Measurements from ENCODE around the gene NHP2. TPM values are rescaled to one million over a fixed set of nuclear protein-coding genes. Genes with fewer than 3 reads are reported as not detected.

NHP2 gene
- total and polyA plus RNA-seq, 11 donors, result 60.9 to 320 (median 79.5) TPM

DNA sequence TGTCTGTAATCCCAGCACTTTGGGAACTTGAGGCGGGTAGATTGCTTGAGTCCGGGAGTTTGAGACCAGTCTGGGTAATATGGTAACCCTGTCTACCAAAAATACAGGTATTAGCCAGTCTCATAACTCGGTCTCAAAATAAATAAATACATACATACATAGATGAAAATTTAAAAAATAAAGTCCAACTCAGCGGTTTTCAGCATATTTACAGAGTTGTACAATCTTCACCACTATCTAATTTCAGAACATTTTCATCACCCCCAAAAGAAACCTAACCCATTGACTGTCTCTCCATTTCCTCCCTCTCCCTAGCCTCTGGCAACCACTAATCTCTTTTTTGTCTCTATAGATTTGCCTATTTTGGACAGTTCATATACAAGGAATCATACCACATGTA lies 12.1 kb downstream of the NHP2 start:
- H3K4me1 ChIP-seq, result peaks cover 0 to 9% (median 3%) of the 10 kb centered on the region in 12 donors
- no peaks in the 10 kb centered on the region for H3K27me3 ChIP-seq
- no peaks in the 10 kb centered on the region for H3K9me3 ChIP-seq
- ATAC-seq (no peak), DNase-seq (no peak)
- no peak overlapping the region for H3K27ac ChIP-seq
- TF ChIP-seq, protein P1, sequence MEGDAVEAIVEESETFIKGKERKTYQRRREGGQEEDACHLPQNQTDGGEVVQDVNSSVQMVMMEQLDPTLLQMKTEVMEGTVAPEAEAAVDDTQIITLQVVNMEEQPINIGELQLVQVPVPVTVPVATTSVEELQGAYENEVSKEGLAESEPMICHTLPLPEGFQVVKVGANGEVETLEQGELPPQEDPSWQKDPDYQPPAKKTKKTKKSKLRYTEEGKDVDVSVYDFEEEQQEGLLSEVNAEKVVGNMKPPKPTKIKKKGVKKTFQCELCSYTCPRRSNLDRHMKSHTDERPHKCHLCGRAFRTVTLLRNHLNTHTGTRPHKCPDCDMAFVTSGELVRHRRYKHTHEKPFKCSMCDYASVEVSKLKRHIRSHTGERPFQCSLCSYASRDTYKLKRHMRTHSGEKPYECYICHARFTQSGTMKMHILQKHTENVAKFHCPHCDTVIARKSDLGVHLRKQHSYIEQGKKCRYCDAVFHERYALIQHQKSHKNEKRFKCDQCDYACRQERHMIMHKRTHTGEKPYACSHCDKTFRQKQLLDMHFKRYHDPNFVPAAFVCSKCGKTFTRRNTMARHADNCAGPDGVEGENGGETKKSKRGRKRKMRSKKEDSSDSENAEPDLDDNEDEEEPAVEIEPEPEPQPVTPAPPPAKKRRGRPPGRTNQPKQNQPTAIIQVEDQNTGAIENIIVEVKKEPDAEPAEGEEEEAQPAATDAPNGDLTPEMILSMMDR (IDR thresholded peaks at IDR 0.05), result no peak
- no peak for TF ChIP-seq POLR2A (IDR thresholded peaks at IDR 0.05)
- no peak overlapping the region for H3K4me3 ChIP-seq
- peaks cover 0 to 93% (median 84%) of the 10 kb centered on the region in 9 donors for H3K36me3 ChIP-seq
- intact Hi-C loops (cut with DNase I), result no loop called here
- WGBS, 4 donors, result 96 to 99% (median 97%) methylated on average over 4 of the region's 4 CpGs

DNA sequence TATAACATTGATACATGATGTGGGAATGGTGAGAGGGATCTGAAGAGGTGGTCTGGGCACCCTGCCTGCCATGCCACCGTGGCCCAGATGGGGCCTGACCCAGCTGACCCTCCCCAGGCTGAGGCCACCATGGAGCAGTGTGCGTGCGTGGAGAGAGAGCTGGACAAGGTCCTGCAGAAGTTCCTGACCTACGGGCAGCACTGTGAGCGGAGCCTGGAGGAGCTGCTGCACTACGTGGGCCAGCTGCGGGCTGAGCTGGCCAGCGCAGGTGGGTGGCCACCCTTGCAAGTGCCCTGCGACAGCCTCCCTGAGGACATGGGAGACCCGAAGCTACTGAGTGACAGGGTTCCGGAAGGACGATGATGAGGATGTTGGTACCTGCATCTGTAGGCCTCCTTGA lies 15.7 kb downstream of the NHP2 start:
- H3K4me3 ChIP-seq, result no peak overlapping the region
- peak in 1 of 4 donors; percentile 31 for ATAC-seq
- peak in 1 of 5 donors; percentile 48 for DNase-seq
- H3K9me3 ChIP-seq, result no peaks in the 10 kb centered on the region
- H3K36me3 ChIP-seq, result peaks cover 0 to 88% (median 69%) of the 10 kb centered on the region in 9 donors
- no peaks in the 10 kb centered on the region for H3K27me3 ChIP-seq
- 91 to 94% (median 92%) methylated on average over 9 to 12 of the region's 12 CpGs for WGBS, 4 donors
- TF ChIP-seq POLR2A (IDR thresholded peaks at IDR 0.05), result no peak
- TF ChIP-seq, protein P1 (IDR thresholded peaks at IDR 0.05), result no peak
- H3K4me1 ChIP-seq, result no peaks in the 10 kb centered on the region
- intact Hi-C loops (cut with DNase I), result no loop called here
- no peak overlapping the region for H3K27ac ChIP-seq

DNA sequence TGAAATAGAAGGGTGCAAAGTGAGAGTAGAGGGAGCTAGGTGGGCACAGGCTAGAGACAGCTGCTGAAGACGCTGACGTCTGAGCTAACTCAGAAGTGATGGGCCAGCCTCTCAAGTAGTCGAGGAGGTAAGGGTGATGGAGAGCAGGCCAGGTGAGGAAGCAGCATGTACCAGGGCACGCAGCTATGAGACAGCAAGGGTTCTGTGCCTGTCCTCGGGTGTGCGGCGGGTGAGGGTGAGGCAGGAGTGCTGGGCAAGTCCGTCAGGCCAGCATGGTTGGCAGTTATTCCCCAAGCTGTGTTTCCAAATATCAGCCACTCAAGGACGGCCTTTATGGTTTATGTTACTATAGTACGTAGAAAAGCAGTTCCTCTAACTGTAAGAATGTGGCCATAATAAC lies 16.7 kb downstream of the NHP2 start:
- intact Hi-C loops (cut with DNase I), result no loop called here
- peak in 1 of 5 donors; percentile 15 for DNase-seq

DNA sequence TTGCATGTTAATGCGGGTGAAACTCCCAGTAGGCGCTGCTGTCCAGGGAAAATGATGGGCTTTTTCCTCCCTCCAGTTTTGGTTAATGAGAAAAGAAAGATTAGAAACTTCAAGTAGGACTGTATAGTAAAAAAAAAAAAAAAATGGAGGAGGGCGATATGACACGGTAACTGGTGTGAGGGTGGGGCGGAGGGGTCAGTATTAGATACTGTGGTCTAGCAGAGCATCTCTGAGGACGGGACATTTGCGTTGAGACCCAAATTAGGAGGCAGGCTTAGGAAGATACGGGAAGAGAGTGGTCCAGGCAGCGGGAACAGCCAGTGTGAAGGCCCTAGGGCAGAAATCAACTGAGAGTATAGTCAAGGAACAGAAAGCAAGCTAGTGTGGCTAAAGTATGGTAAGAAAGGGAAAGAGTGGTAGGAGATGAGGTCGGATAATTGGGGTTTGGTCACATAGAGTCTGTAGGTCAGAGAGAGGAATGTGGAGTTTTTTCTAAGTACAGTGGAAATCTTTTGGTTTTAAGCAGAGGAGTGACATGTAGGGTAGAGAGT lies 22.2 kb downstream of the NHP2 start:
- TF ChIP-seq, protein P1 (IDR thresholded peaks at IDR 0.05), result no peak
- TF ChIP-seq POLR2A (IDR thresholded peaks at IDR 0.05), result no peak
- peaks cover 0 to 23% (median 10%) of the 10 kb centered on the region in 12 donors for H3K4me1 ChIP-seq
- DNase-seq (no peak), ATAC-seq (no peak)
- peak overlapping the region; percentile 59 to 97 (median 92) for H3K4me3 ChIP-seq
- 27 to 33% (median 30%) methylated on average over 10 of the region's 10 CpGs for WGBS, 4 donors
- H3K36me3 ChIP-seq, result peaks cover 0 to 29% (median 18%) of the 10 kb centered on the region in 9 donors
- no peaks in the 10 kb centered on the region for H3K9me3 ChIP-seq
- no peaks in the 10 kb centered on the region for H3K27me3 ChIP-seq
- H3K27ac ChIP-seq, result peak overlapping the region; percentile 86 to 98 (median 96)
- intact Hi-C loops (cut with DNase I), result loop anchor here in 2 of 10 donors (2.0 kb wide), 2 partner anchors 19 to 21 kb away; partner anchors contain the start of genes N4BP3 (in 1 of the 2) and NHP2 (in 1 of the 2)

More for the DNA sequence above, 16.7 kb downstream of the NHP2 start:
- Histone ChIP-seq H3K4me3 (no peak overlapping the region), H3K36me3 (peaks cover 0 to 78% (median 59%) of the 10 kb centered on the region in 9 donors), H3K9me3 (no peaks in the 10 kb centered on the region), H3K27me3 (no peaks in the 10 kb centered on the region), H3K4me1 (peaks cover 0 to 5% (median 3%) of the 10 kb centered on the region in 12 donors), H3K27ac (no peak overlapping the region)
- no peak for TF ChIP-seq POLR2A (IDR thresholded peaks at IDR 0.05)
- TF ChIP-seq, protein P1 (IDR thresholded peaks at IDR 0.05), result no peak
- ATAC-seq, result peak in 1 of 4 donors; percentile 29
- 83 to 90% (median 86%) methylated on average over 10 of the region's 10 CpGs for WGBS, 4 donors

Measured in heart left ventricle (tissue), 16 donors.